Measurements from ENCODE around the gene TPCN2.

Gene TPCN2

GRCh38 chr11:69156673-69157155 is 108.0 kb downstream of the TPCN2 start:
- H3K36me3 ChIP-seq (ENCODE audit: control insufficient read depth, insufficient read depth, low read length), result no peaks in the 10 kb centered on the region
- no peak overlapping the region for H3K9ac ChIP-seq (ENCODE audit: low read length)
- H3K27ac ChIP-seq (ENCODE audit: low read depth, low read length), result no peak overlapping the region
- H3K4me1 ChIP-seq (ENCODE audit: control insufficient read depth, insufficient read depth, low read length), result peaks cover 18% of the 10 kb centered on the region
- no peak overlapping the region for H3K4me3 ChIP-seq (ENCODE audit: low read depth, low read length)
- H3K9me3 ChIP-seq (ENCODE audit: control insufficient read depth, insufficient read depth, low read depth, low read length), result no peaks in the 10 kb centered on the region
- H3K27me3 ChIP-seq (ENCODE audit: control insufficient read depth, insufficient read depth, low read length), result no peaks in the 10 kb centered on the region

DNA sequence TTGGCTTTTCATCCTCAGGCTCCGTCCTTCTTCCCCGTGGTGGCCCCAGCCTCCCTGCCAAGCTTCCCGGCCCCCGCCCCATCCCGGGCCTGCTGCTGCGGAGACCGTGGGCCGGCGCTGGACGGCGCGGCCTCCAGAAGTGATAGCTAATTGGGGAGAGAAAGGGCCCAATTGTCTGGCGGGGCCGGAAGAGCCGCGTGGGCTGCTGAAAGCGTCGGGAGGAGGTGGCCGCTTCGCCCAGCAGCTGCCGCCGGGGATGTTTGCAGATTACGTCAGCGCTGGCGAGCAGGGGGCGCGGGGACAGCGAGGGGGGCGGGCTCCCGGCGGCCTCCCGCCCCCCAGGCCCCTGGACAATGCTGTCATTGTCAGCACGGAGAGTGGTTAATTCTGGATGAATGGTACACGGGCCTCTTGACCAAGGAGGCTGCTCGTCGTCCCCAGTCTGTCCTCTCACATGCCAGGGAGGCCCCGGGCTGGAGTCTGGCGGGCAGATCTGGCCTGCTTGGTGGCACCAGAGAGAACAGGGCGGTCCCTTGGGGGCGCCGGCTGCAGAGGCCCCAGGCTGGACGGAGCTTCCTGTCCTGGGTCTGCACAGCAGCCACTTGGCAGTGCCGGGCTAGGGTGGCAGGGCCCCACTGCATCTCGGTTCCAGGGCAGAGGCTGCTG is 108.6 kb downstream of the TPCN2 start:
- H3K36me3 ChIP-seq (ENCODE audit: control insufficient read depth, insufficient read depth, low read length), result no peaks in the 10 kb centered on the region
- H3K27ac ChIP-seq (ENCODE audit: low read depth, low read length), result no peak overlapping the region
- H3K9ac ChIP-seq (ENCODE audit: low read length), result no peak overlapping the region
- H3K9me3 ChIP-seq (ENCODE audit: control insufficient read depth, insufficient read depth, low read depth, low read length), result no peaks in the 10 kb centered on the region
- peaks cover 15% of the 10 kb centered on the region for H3K4me1 ChIP-seq (ENCODE audit: control insufficient read depth, insufficient read depth, low read length)
- no peak overlapping the region for H3K4me3 ChIP-seq (ENCODE audit: low read depth, low read length)
- H3K27me3 ChIP-seq (ENCODE audit: control insufficient read depth, insufficient read depth, low read length), result no peaks in the 10 kb centered on the region

DNA sequence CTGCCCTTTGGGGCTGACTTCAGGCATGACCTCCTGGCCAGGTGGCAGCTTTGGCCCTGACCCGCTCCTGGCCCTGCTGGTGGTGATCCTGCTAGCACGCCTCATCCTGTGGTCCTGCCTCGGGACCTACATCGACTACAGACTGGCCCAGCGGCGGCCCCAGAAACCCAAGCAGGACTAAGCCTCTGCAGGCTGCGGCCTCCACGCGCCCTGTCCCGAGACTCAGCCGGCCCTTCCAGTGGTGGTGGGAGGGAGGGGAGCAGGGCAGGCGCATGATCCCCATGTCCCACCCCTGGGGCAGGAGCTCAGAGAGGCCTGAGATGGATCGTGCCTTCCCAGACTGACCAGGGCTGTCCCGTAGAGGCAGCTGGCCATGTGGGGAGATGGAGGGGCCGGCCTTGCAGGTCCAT is 109.1 kb downstream of the TPCN2 start:
- H3K9ac ChIP-seq (ENCODE audit: low read length), result no peak overlapping the region
- no peak overlapping the region for H3K27ac ChIP-seq (ENCODE audit: low read depth, low read length)
- no peak overlapping the region for H3K4me3 ChIP-seq (ENCODE audit: low read depth, low read length)
- H3K36me3 ChIP-seq (ENCODE audit: control insufficient read depth, insufficient read depth, low read length), result no peaks in the 10 kb centered on the region
- no peaks in the 10 kb centered on the region for H3K27me3 ChIP-seq (ENCODE audit: control insufficient read depth, insufficient read depth, low read length)
- peaks cover 10% of the 10 kb centered on the region for H3K4me1 ChIP-seq (ENCODE audit: control insufficient read depth, insufficient read depth, low read length)
- H3K9me3 ChIP-seq (ENCODE audit: control insufficient read depth, insufficient read depth, low read depth, low read length), result no peaks in the 10 kb centered on the region; the same call in 1 of the 2 replicates

DNA sequence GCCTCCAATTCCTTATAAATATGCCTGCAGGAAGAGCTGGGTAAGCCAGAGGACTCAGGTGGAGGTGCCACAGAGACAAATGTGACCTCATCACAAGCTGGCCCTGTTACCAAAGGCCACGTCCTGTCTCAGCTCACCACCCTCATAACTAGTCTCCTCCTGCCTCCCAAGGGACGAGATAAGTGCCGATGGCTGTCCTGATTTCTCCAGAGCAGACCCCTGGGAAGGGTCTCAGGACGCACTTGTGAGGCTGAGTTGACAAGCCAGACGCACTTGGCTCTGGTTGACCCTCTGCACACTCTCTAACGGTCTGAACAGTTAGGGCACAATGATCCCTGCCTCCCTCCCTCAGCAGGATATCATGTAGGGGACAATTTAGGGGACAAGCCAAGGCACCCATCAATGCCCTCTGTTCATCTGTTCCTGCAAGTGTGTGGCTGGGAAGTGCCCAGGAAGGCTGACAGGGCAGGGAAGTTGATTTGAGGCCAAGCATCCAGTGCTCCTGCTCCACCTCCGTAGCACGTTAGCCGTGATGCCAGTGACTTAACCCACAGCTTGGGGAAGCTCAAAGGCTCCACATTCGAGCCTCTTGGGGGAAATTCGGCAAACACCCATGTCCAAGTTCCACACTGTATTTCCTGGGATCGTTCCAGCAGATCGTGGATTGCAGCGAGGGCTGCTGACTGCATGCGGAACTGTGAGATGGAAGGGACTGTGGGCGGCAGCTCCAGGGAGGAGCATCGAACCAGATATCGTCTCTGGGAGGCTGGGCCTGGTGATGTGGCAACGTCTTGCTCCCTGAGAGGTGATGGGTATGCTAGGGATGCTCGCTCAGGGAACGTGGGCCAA is 109.8 kb downstream of the TPCN2 start:
- no peak overlapping the region for H3K4me3 ChIP-seq (ENCODE audit: low read depth, low read length)
- H3K9me3 ChIP-seq (ENCODE audit: control insufficient read depth, insufficient read depth, low read depth, low read length), result no peaks in the 10 kb centered on the region; the same call in 1 of the 2 replicates
- no peaks in the 10 kb centered on the region for H3K36me3 ChIP-seq (ENCODE audit: control insufficient read depth, insufficient read depth, low read length)
- no peak overlapping the region for H3K9ac ChIP-seq (ENCODE audit: low read length)
- H3K27me3 ChIP-seq (ENCODE audit: control insufficient read depth, insufficient read depth, low read length), result no peaks in the 10 kb centered on the region
- H3K4me1 ChIP-seq (ENCODE audit: control insufficient read depth, insufficient read depth, low read length), result peaks cover 3% of the 10 kb centered on the region; the same call in 1 of the 2 replicates
- no peak overlapping the region for H3K27ac ChIP-seq (ENCODE audit: low read depth, low read length)

- Histone ChIP-seq H3K9me3 (ENCODE audit: control insufficient read depth, insufficient read depth, low read depth, low read length) (peaks cover 3% of the 10 kb centered on the region; the same call in 1 of the 2 replicates), H3K4me3 (ENCODE audit: low read depth, low read length) (no peak overlapping the region), H3K36me3 (ENCODE audit: control insufficient read depth, insufficient read depth, low read length) (no peaks in the 10 kb centered on the region), H3K9ac (ENCODE audit: low read length) (no peak overlapping the region), H3K27ac (ENCODE audit: low read depth, low read length) (no peak overlapping the region), H3K4me1 (ENCODE audit: control insufficient read depth, insufficient read depth, low read length) (no peaks in the 10 kb centered on the region), H3K27me3 (ENCODE audit: control insufficient read depth, insufficient read depth, low read length) (no peaks in the 10 kb centered on the region)
Observed at GRCh38 chr11:69159150-69159852, 110.6 kb downstream of the TPCN2 start.

GRCh38 chr11:69160296-69161116 is 111.8 kb downstream of the TPCN2 start:
- Histone ChIP-seq H3K27ac (ENCODE audit: low read depth, low read length) (no peak overlapping the region), H3K4me3 (ENCODE audit: low read depth, low read length) (no peak overlapping the region), H3K9me3 (ENCODE audit: control insufficient read depth, insufficient read depth, low read depth, low read length) (peaks cover 6% of the 10 kb centered on the region; the same call in 1 of the 2 replicates), H3K9ac (ENCODE audit: low read length) (no peak overlapping the region), H3K27me3 (ENCODE audit: control insufficient read depth, insufficient read depth, low read length) (no peaks in the 10 kb centered on the region), H3K4me1 (ENCODE audit: control insufficient read depth, insufficient read depth, low read length) (no peaks in the 10 kb centered on the region), H3K36me3 (ENCODE audit: control insufficient read depth, insufficient read depth, low read length) (no peaks in the 10 kb centered on the region)

- no peak overlapping the region for H3K4me3 ChIP-seq (ENCODE audit: low read depth, low read length)
- H3K9me3 ChIP-seq (ENCODE audit: control insufficient read depth, insufficient read depth, low read depth, low read length), result peaks cover 6% of the 10 kb centered on the region; the same call in 1 of the 2 replicates
- no peaks in the 10 kb centered on the region for H3K4me1 ChIP-seq (ENCODE audit: control insufficient read depth, insufficient read depth, low read length)
- H3K36me3 ChIP-seq (ENCODE audit: control insufficient read depth, insufficient read depth, low read length), result no peaks in the 10 kb centered on the region
- no peak overlapping the region for H3K27ac ChIP-seq (ENCODE audit: low read depth, low read length)
- no peak overlapping the region for H3K9ac ChIP-seq (ENCODE audit: low read length)
- H3K27me3 ChIP-seq (ENCODE audit: control insufficient read depth, insufficient read depth, low read length), result no peaks in the 10 kb centered on the region
Observed at GRCh38 chr11:69161117-69161407, 112.3 kb downstream of the TPCN2 start.

GRCh38 chr11:69162505-69162904 is 113.8 kb downstream of the TPCN2 start:
- no peak overlapping the region for H3K27ac ChIP-seq (ENCODE audit: low read depth, low read length)
- no peak overlapping the region for H3K4me3 ChIP-seq (ENCODE audit: low read depth, low read length)
- no peak overlapping the region for H3K9ac ChIP-seq (ENCODE audit: low read length)
- H3K27me3 ChIP-seq (ENCODE audit: control insufficient read depth, insufficient read depth, low read length), result no peaks in the 10 kb centered on the region
- peaks cover 6% of the 10 kb centered on the region; the same call in 1 of the 2 replicates for H3K9me3 ChIP-seq (ENCODE audit: control insufficient read depth, insufficient read depth, low read depth, low read length)
- H3K4me1 ChIP-seq (ENCODE audit: control insufficient read depth, insufficient read depth, low read length), result peaks cover 11% of the 10 kb centered on the region
- H3K36me3 ChIP-seq (ENCODE audit: control insufficient read depth, insufficient read depth, low read length), result no peaks in the 10 kb centered on the region

GRCh38 chr11:69163842-69164241 is 115.1 kb downstream of the TPCN2 start:
- H3K36me3 ChIP-seq (ENCODE audit: control insufficient read depth, insufficient read depth, low read length), result no peaks in the 10 kb centered on the region
- no peak overlapping the region for H3K4me3 ChIP-seq (ENCODE audit: low read depth, low read length)
- no peaks in the 10 kb centered on the region for H3K27me3 ChIP-seq (ENCODE audit: control insufficient read depth, insufficient read depth, low read length)
- peaks cover 6% of the 10 kb centered on the region; the same call in 1 of the 2 replicates for H3K9me3 ChIP-seq (ENCODE audit: control insufficient read depth, insufficient read depth, low read depth, low read length)
- H3K9ac ChIP-seq (ENCODE audit: low read length), result no peak overlapping the region
- H3K27ac ChIP-seq (ENCODE audit: low read depth, low read length), result no peak overlapping the region
- peaks cover 15% of the 10 kb centered on the region for H3K4me1 ChIP-seq (ENCODE audit: control insufficient read depth, insufficient read depth, low read length)

GRCh38 chr11:69164824-69165223 is 116.1 kb downstream of the TPCN2 start:
- no peak overlapping the region for H3K27ac ChIP-seq (ENCODE audit: low read depth, low read length)
- no peak overlapping the region for H3K4me3 ChIP-seq (ENCODE audit: low read depth, low read length)
- peaks cover 8% of the 10 kb centered on the region; the same call in 1 of the 2 replicates for H3K9me3 ChIP-seq (ENCODE audit: control insufficient read depth, insufficient read depth, low read depth, low read length)
- no peaks in the 10 kb centered on the region for H3K36me3 ChIP-seq (ENCODE audit: control insufficient read depth, insufficient read depth, low read length)
- H3K4me1 ChIP-seq (ENCODE audit: control insufficient read depth, insufficient read depth, low read length), result peaks cover 15% of the 10 kb centered on the region
- no peaks in the 10 kb centered on the region for H3K27me3 ChIP-seq (ENCODE audit: control insufficient read depth, insufficient read depth, low read length)
- H3K9ac ChIP-seq (ENCODE audit: low read length), result no peak overlapping the region
